ENCODE data around the gene WDCP. TPM values are rescaled to one million over a fixed set of nuclear protein-coding genes. Genes with fewer than 3 reads are reported as not detected.

WDCP gene
- total and polyA plus RNA-seq, 2 donors (not counting 3 experiments of a cell fraction or from before 2014, with no cell fraction given): 9.6 to 15.4 TPM

DNA sequence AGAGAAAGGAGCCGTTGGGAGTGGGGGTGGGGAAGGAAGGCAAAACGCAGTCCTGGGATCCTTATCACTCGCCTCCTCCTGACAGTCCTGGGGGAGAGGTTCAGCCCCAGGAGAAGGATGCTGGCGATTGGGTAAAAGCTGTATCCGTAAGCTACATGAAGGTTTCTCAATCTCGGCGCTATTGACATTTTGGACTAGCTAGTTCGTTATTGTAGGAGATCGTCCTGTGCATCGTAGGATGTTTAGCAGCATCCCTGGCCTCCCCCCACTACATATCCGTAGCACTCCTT, 38.0 kb upstream of the WDCP start:
- intact Hi-C loops (cut with micrococcal nuclease) (no loop called here), dilution Hi-C loops (cut with MboI; ENCODE audit: extremely low pct_ligation_motif_present, low sequenced_read_pairs) (no loop called here)
- H3K9ac ChIP-seq (replicated peaks; ENCODE audit: extremely low read depth, insufficient read depth, low read length): peak overlapping the region; percentile 84
- peaks cover 5 to 6% of the 10 kb centered on the region in 2 experiments for H3K36me3 ChIP-seq (ENCODE audit: control insufficient read depth in 2 of 2, extremely low read depth in 1 of 2, insufficient read depth in 2 of 2, low read length in 2 of 2)
- CTCF ChIA-PET: interaction anchor here (1.0 to 3.5 kb wide), 11 partner anchors 9 to 297 kb away, joined by 3 to 68 read pairs (median 5); partner anchors contain the start of genes ATAD2B, FAM228B, PFN4 and SF3B6
- peak overlapping the region; percentile 66 for H3K27ac ChIP-seq (ENCODE audit: insufficient read depth, low read depth, low read length)
- BruUV-seq (replicated peaks): TSS peak; percentile 30
- no peaks in the 10 kb centered on the region for H3K9me3 ChIP-seq (replicated peaks; ENCODE audit: control insufficient read depth, insufficient read depth, low read length)
- DNase-seq (ENCODE audit: low read depth, low spot score) (no peak), FAIRE-seq (no peak)
- no peaks in the 10 kb centered on the region for H4K20me1 ChIP-seq (replicated peaks; ENCODE audit: control insufficient read depth, extremely low read depth, insufficient read depth, low read length)
- peak overlapping the region; percentile 53 to 85 (median 73) for H3K4me3 ChIP-seq (replicated peaks in 1 of 3; ENCODE audit: insufficient read depth in 1 of 3, low read depth in 1 of 3, low read length in 3 of 3)
- TF ChIP-seq MYC (IDR thresholded peaks at IDR 0.05; ENCODE audit: low read depth, low read length): no peak
- H3K4me1 ChIP-seq (ENCODE audit: control insufficient read depth, extremely low read depth, insufficient read depth, low read length): peaks cover 16% of the 10 kb centered on the region
- POLR2A ChIA-PET: interaction anchor here (1.4 kb wide), 1 partner anchor 70 kb away, joined by 3 read pairs; no protein-coding TSS in a partner anchor
- H3K27me3 ChIP-seq (ENCODE audit: control insufficient read depth in 2 of 2, insufficient read depth in 2 of 2, low read length in 2 of 2): no peaks in the 10 kb centered on the region
- no peaks in the 10 kb centered on the region for H3K9me1 ChIP-seq (replicated peaks; ENCODE audit: control insufficient read depth, extremely low read depth, insufficient read depth, low read length)
- peaks cover 6% of the 10 kb centered on the region for H3K79me2 ChIP-seq (ENCODE audit: control insufficient read depth, insufficient read depth, low read length)
- H2AFZ ChIP-seq (ENCODE audit: low read depth, low read length): peak overlapping the region; percentile 96
- H3K4me2 ChIP-seq (ENCODE audit: insufficient read depth, low read length): peak overlapping the region; percentile 95

DNA sequence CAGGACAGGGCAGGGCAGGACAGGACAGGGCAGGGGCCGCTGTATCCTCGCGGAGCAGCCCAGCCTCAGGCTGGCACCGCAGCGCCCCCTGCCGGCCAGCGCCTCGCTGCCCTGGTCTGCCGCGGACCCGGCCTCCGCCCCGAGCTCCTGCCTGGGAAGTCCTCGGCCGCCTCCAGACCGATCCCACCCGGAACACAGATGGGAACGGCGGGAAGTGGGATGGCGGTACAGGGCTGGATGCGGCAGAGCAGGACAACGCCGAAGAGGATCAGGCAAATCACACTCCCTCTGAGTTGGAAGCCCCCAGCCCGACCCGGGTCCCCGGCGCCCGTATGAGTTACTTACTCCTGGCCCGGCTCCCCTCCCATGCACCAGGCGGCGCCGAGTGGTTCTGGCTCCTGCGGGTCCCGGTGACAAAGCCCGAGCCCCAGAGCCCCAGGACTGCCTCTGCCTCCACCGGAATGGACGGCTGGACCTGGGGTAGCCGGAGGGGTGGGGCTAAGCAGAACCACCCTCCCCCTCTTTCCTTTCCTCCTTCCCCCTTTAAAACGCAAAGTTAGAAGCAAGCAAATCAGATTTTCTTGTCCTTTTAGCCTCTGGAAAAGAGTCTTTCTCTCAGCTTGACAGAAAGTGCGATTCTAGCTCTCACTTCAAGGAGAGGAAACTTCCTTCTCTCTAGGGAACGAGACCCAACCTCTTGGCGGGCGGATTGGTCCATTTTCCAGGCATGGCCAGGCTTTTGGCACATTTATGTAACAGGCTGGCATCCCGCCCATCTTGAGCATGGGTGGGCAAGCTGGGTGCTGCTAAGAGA, 37.4 kb upstream of the WDCP start, which contains the start of gene TP53I3:
TP53I3 (minus strand) TSS at position 449 of the 814 bp plus-strand sequence. CDS start 508 bp downstream, outside the sequence.
- dilution Hi-C loops (cut with MboI; ENCODE audit: extremely low pct_ligation_motif_present, low sequenced_read_pairs): no loop called here
- DNase-seq (ENCODE audit: low read depth, low spot score) (peak; percentile 93), FAIRE-seq (peak; percentile 96)
- peak within 1 kb of the TSS; percentile 84 for H3K9ac ChIP-seq (replicated peaks; ENCODE audit: extremely low read depth, insufficient read depth, low read length)
- no peaks in the 10 kb centered on the region for H3K27me3 ChIP-seq (ENCODE audit: control insufficient read depth in 2 of 2, insufficient read depth in 2 of 2, low read length in 2 of 2)
- H3K4me3 ChIP-seq (replicated peaks in 1 of 3; ENCODE audit: insufficient read depth in 1 of 3, low read depth in 1 of 3, low read length in 3 of 3): peak within 1 kb of the TSS; percentile 53 to 85 (median 73)
- POLR2A ChIA-PET: interaction anchor here (1.1 to 1.4 kb wide), 6 partner anchors 9 to 260 kb away, joined by 3 to 13 read pairs (median 6); partner anchors contain the start of genes ATAD2B, SF3B6 and WDCP
- peak within 1 kb of the TSS; percentile 66 for H3K27ac ChIP-seq (ENCODE audit: insufficient read depth, low read depth, low read length)
- peaks cover 7 to 9% of the 10 kb centered on the region in 2 experiments for H3K36me3 ChIP-seq (ENCODE audit: control insufficient read depth in 2 of 2, extremely low read depth in 1 of 2, insufficient read depth in 2 of 2, low read length in 2 of 2)
- BruUV-seq (replicated peaks): no TSS peak
- peaks cover 6% of the 10 kb centered on the region for H3K79me2 ChIP-seq (ENCODE audit: control insufficient read depth, insufficient read depth, low read length)
- intact Hi-C loops (cut with micrococcal nuclease): loop anchor here (1.0 to 5.0 kb wide), 10 partner anchors 8 to 298 kb away; partner anchors contain the start of genes ATAD2B, FAM228B, PFN4 and SF3B6
- H3K4me2 ChIP-seq (ENCODE audit: insufficient read depth, low read length): peak within 1 kb of the TSS; percentile 95
- CTCF ChIA-PET: interaction anchor here (0.6 to 3.5 kb wide), 39 partner anchors 8 to 743 kb away, joined by 3 to 68 read pairs (median 5); partner anchors contain the start of genes ATAD2B, FAM228B, FKBP1B and PFN4
- H4K20me1 ChIP-seq (replicated peaks; ENCODE audit: control insufficient read depth, extremely low read depth, insufficient read depth, low read length): no peaks in the 10 kb centered on the region
- peak within 1 kb of the TSS; percentile 96 for H2AFZ ChIP-seq (ENCODE audit: low read depth, low read length)
- TF ChIP-seq, protein P1, sequence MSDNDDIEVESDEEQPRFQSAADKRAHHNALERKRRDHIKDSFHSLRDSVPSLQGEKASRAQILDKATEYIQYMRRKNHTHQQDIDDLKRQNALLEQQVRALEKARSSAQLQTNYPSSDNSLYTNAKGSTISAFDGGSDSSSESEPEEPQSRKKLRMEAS (IDR thresholded peaks at IDR 0.05; ENCODE audit: insufficient read depth, insufficient read length): peak; percentile 29
- TF ChIP-seq JUN (IDR thresholded peaks at IDR 0.05; ENCODE audit: borderline replicate concordance, insufficient read depth, insufficient read length, low read depth) (no peak), POLR2A (IDR thresholded peaks at IDR 0.05; ENCODE audit: low read depth, low read length) (peak; percentile 96)
- TF ChIP-seq, protein P2, sequence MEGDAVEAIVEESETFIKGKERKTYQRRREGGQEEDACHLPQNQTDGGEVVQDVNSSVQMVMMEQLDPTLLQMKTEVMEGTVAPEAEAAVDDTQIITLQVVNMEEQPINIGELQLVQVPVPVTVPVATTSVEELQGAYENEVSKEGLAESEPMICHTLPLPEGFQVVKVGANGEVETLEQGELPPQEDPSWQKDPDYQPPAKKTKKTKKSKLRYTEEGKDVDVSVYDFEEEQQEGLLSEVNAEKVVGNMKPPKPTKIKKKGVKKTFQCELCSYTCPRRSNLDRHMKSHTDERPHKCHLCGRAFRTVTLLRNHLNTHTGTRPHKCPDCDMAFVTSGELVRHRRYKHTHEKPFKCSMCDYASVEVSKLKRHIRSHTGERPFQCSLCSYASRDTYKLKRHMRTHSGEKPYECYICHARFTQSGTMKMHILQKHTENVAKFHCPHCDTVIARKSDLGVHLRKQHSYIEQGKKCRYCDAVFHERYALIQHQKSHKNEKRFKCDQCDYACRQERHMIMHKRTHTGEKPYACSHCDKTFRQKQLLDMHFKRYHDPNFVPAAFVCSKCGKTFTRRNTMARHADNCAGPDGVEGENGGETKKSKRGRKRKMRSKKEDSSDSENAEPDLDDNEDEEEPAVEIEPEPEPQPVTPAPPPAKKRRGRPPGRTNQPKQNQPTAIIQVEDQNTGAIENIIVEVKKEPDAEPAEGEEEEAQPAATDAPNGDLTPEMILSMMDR (IDR thresholded peaks at IDR 0.05; ENCODE audit: extremely low read depth in 1 of 2, insufficient read depth in 1 of 2, low read depth in 1 of 2, low read length in 2 of 2): peak; percentile 92 to 99
- H3K9me1 ChIP-seq (replicated peaks; ENCODE audit: control insufficient read depth, extremely low read depth, insufficient read depth, low read length): no peaks in the 10 kb centered on the region
- H3K9me3 ChIP-seq (replicated peaks; ENCODE audit: control insufficient read depth, insufficient read depth, low read length): no peaks in the 10 kb centered on the region
- H3K4me1 ChIP-seq (ENCODE audit: control insufficient read depth, extremely low read depth, insufficient read depth, low read length): peaks cover 16% of the 10 kb centered on the region
